GM18868 (cell line): Measurements from ENCODE around the gene IGSF22.

ENCODE experiments used
- ATAC-seq: cut with Tn5 transposase; IDR thresholded peaks from one replicate; pipeline ENCODE4 v1.9.1; 2021; ENCODE audit warnings: mild to moderate bottlenecking, moderate library complexity; ENCODE audit not compliant: unreplicated experiment

IGSF22 gene

DNA sequence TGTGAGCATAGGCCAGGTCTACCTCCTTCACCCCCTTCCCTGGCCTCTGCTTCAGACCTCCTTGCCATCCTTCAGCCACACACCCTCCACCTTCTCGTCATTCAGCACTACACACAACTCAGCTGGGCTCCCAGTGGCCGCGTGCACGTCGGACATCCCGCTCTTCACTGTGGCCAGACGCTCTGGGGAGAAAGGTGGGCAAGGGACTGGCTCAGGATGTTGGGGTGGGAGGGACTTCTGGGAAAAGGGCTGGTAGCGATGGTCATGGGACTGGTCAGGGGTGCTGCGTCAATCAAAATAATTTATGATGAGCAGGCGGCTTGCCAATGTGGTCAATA lies 11.6 kb downstream of the IGSF22 start:
- ATAC-seq: no peak

DNA sequence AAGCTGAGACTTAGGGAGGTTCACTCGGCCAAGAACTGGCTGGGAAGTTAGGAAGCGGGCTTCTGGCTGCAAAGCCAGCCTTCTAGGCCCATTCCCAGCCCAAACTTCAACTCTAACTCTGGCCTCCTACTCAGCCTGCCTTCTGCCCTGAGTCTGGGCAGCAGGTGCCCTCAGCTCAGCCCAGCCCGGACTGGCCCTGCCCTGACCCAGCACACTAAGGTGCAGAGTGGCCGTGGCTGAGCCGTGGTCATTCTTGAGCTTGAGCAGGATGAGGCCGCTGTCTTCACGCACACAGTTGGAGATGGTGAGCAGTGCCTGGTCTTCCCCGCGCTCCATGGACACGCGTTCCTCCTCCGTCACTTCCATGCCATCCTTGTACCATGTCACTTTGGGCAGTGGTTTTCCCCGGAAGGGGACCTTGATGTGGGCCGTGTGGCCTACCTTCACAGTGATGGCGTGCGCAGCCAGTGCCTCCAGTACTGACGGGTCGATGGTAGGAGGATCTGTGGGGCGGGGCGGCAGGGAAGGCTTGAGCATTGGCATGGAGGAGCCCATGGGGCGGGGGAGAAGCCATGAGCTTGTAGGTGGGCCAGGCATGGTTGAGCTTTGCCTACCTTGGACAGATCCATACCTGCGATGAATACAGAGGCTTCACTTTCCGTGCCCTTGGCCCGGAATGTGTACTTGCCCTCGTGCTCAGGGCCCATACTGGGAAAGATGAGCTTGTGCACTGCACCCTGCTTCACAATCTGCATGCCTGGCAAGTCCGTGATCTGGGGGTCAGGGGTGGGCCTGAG lies 12.1 kb downstream of the IGSF22 start:
- ATAC-seq: no peak

DNA sequence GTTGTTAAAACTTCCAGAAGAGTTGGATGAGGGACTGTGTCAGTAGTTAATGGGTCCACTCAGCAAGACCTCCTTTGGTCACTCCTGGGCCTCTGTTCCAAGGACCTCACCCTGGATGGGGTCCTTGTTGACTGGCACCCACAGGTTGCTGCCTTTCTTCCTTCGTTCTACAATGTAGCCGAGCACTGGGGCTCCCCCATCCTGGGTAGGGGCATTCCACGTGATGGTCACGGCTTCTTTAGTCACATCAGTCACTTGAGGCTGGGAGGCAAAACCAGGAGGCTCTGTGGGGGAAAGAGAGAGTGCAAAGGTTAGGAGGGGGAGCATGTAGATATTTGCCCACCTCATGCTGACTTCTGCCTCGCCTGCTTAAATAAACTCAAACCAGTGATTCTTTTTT lies 15.4 kb downstream of the IGSF22 start:
- ATAC-seq: peak; percentile 72

DNA sequence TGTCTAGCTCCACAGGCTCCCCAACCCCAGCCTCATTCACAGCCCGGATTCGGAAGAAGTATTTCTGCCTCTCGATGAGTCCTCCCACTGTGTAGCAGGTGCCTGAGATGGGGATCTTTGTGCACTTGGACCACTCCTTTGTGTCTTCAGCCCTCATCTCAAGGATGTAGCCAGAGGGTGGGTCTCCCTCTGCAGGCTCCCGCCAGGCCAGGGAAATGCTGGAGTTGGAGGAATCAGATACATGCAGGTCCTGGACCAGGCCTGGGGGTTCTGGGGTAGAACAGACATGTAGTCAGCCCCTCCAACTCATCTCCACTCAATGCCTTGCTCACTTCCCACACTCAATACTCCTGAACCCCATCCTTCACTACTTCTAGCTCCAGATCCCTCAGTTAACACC lies 16.6 kb downstream of the IGSF22 start:
- ATAC-seq: no peak

DNA sequence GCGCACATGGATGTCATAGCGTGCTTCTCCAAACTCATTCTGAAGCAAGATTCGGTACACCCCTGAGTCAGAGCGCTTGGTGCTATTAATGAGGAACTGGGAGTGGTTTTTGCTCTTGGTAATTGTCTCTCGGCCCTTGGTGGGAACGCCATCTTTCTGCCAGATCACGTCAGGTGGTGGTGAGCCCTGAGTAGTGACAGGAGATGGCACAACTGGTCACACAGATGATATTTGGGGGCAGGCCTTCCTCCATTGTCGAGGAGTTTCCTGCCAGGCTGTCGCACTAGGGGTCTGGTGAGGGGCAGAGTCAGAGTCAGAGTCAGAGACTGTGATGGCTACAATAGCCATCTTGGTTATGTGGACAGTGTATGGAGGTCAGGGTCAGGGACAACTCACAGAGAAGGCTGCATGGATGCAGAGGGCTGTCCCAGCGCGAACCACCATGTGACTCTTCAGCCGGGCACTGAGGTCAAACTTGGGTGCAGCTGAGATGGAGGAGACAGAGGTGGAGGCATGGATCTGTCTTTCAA lies 18.1 kb downstream of the IGSF22 start:
- no peak for ATAC-seq

DNA sequence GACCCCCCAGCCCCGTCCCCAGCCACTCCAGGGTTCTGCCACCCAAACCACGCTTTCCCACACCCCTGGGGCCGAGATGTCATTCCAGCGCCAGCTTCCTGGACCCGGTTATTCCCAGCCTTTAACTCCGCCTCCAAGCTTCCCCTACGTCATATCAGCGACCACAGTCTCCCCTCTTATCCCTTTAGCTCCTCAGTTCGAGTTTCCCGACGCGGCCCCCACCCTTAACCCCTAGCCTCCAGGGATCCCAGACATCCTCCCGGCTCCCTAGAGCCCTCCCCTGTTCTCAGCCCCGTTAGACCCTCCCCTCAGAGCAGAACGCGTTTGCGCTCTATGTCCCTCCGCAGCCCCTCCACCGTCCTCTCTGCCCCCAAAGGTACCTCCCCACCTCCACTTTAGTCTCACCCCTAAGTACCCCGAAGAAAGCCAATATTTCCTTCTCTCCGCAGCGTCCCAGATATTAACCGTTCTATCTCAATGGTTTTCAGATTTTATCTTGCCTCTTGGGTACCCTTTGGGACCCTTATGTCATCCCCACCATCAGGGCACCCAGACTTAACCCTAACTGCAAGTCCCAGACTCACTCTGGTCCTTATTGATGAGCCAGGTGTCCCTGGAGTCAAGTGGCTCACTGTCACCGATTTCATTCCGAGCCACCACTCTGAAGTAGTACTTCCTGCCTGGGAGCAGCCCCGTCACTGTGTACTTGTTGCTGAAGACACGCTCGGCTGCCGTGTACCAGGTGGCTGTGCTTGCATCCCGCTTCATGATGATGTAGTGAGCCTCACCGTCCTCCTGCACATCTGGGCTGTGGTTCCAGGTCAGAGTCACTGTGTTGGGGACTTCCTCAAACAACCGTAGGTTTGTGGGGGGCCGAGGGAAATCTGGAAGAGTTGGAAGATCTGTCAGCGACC lies 19.4 kb downstream of the IGSF22 start:
- ATAC-seq: peak; percentile 63

DNA sequence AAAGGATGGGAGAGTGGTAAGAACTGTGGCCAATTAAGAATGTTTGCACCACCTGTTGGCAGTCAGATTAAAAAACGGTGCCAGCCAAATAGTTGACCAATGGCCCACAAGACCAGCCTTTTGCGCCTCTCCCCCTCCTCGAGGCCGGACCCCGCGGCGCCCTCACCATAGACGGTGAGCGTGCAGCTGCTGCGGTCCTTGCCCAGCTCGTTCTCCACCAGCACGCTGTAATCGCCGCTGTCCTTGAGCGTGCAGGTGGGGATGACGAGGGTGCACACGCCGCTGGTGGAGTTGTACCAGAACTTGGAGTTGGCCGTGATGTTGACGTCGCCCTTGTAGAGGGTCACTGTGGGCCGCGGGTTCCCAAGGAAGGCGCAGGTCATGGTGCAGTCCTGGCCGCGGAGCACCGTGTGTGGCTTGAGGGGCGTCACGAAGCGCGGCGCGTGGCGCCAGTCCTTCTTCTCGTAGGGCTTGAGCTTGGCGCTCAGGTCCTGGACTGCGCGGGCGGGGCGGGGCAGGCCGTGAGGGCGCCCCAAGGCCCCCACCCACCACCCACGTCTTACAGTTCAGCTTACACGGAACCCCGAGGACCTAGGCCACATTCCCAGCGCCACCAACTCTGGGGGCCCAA lies 20.2 kb downstream of the IGSF22 start:
- ATAC-seq: no peak

DNA sequence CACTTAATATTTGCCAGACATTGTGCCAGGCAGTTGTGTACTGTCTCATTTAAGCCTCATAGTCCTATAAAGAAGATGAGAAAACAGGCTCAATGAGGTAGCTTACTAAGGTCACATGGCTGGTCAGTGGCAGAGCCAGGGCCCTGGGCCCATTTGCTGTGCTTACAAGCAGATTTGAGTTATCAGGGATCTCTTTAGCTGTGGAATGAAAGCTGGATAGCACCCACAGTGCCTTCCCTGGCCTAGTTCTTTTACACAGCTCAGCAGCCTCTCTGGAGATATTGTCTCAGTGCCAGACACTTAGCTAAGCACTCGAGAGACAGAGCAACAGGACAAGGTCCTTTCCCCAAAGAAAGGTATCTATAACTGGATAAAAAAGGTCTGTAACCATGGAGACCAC lies 21.3 kb downstream of the IGSF22 start:
- ATAC-seq: no peak

DNA sequence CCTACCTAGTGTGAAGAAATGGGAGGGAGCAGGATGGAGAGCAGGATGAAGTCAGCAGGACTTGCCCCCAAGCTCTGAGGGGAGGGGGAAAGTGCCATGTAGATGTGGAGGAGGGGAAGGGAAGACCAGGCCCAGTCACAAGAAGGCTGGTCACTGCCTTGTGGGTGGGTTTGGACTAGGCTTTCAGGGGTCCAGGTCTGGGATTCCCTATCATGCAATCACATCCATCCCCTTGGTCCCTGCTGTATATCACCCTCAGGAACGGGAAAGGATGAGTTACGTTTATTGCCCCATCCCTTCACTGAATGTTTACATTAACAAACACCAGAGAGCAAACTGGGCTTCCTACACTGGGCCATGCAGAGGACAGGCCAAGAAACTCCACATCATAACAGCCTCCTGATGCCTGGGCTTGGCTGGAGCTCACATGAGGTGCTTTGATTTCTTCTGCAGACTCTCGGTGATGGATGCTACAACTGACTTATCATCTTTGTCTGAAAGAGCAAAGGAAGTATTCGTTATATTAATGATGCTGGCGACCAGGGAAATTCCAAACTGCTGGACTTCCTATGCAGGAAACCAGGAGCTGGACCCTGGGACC lies 21.8 kb downstream of the IGSF22 start:
- ATAC-seq: no peak

DNA sequence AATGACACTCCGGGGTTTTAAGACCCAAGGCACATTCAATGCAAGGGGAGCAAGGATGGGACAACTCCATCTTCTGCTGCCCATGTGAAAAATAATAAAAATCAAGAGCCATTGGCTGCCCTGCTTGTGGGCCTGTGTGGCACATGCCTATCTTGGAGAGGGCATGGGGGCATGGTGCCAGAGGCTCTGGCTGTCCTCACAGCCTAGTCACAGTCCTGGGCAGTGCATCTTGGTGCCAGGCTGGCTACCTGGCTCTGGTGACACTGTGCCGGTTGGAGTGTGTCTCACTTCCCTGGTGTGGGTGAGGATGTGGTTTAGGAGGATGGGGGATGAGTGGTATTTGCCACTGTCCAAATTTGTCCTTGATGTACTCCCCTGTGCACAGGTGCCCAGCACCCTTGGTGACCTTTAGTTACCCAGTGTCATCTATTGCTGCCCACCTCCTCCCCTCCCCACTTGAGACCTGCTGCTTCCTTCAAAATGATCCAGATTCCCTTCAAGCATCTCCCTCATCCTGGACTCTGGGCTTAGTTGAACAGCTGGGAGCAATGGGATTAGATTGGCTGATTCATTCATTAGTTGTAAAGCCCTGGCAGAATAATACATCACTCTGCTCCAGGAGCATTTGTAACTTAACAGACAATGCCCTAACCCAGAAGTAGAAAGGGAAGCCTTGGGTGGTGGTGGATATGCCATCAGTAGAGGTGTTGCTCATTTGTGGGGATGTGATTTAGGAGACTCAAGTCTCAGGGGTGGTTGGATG lies 22.8 kb downstream of the IGSF22 start:
- no peak for ATAC-seq

DNA sequence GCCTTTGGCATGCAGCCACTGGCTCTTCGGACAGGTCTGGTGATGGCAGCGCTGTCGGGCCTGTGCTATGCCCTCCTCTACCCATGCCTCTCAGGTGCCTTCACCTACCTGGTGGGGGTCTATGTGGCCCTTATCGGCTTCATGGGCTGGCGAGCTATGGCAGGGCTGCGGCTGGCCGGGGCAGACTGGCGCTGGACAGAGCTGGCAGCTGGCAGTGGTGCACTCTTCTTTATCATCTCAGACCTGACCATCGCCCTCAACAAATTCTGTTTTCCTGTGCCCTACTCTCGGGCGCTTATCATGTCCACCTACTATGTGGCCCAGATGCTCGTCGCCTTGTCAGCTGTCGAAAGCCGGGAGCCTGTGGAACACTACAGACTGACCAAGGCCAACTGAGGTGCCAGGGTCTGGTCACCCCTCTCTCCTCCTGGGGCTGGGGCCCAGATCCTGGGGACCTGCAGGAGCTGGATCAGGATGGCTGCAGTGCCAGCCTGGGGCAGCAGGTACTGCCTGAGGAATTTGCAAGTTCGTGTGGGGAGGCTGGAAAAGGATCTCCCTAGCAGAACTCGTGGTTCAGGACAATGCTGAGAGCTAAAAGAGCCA lies 24.3 kb downstream of the IGSF22 start:
- no peak for ATAC-seq

DNA sequence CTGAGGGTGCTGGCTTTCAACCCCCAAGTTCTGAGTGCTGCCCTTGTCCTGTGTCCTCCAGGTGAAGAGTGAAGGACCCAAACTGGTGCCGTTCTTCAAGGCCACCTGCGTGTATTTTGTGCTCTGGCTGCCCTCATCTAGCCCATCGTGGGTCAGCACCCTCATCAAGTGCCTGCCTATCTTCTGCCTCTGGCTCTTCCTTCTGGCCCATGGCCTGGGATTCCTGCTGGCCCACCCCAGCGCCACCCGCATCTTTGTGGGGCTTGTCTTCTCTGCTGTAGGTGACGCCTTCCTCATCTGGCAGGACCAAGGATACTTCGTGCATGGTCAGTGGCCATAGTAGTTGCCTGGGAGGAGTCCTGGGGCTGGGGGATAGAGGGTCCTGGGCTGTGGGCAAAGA lies 25.1 kb downstream of the IGSF22 start:
- no peak for ATAC-seq

DNA sequence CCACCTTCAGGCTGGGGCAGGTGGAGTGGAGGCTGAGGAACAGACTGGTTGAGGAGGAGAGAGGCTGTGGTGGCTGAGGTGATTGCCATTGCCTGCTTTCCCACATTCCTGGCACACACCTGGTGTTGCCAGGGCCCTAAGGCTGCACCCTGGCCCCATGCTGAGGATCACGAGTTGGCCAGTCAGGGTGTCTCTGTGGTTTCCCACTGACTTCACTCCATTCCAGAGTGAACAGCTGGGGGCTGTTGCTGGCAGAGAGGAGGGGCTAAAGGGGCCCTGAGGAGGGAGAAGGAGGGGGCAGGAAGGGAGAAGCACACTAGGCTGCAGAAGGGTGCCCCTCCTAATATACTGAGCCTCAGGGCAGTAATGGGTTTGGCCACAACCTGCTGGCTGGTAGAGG lies 25.6 kb downstream of the IGSF22 start:
- no peak for ATAC-seq

DNA sequence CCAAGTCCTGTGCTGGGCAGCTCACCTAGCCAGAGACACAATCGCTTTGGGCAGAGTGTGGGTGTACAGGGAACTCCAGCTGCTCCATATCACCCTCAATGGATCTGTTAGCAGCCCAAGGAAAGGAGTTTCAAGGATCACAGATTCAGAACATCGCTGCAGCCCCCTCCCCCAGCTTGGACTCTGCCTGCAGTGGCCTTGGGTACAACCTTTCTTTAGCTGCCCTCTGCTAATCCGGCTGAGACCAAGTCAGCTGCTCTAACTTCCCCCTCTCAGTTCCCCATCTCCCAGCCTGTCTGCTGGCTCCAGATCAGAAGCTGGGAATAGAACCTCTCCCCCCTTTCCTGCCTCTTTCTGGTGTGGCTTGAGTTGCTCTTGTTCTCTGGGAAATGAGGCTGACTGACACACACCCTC lies 26.1 kb downstream of the IGSF22 start:
- ATAC-seq: no peak

DNA sequence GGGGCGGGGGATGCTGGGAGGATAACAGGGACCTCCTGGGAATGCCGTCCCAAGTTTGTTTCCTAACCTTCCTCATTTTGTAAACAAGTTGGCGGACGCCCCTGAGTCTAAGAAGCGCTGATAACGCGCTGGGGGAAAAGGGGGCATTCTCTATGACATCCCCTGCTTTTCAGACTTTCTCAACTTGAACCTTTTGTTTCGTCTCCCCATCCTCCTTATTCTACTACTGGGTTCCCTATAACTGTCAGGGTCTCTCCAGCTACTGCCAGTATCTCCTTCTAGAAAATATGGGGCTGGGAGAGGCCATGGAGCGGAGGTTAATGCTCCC lies 26.8 kb downstream of the IGSF22 start:
- ATAC-seq: no peak

DNA sequence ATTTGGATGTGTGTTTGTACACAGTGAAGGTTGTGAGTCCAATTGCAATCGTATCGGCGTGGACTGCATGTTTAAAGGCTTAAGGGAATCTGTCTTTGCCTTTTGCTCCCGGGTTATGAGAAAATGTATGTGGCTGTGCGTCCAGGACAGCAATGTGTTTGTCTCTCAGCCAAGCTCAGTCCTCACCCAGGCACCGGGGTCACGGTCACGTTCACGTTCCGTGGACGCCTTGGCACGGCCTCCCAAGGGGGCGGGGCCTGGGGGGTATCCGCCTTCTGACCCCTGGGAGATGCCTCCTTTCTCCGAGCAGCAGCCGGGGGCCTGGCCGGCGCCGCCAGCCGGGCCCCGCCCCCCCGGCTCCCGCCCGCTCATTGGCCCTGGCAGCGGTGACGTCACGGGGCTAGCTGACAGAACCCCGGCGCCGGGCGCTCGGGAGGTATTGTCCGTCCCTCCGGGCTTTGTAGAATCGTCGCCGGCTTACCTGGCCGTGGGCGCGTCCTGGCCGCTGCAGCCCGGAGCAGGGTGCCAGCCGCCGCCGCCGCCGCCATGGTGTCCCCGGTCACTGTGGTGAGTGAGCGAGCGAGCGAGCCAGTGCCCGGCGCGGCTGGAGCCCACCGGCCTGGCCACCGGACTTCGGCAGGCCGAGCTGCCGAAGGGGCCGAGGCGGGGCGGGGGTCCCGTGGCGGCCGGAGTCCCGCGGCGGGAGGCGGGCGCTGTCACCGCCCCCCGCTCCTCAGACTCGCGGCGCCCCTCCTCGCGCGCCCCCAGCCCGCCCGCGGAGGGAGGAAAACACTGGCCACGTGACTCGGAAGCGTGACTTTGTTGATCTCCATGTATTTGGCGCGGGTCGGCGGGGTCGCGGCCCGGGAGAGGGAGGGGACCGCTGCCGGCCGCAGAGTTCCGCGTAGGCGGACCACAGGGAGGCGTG lies 27.4 kb downstream of the IGSF22 start, which contains the start of gene TMEM86A:
TSS of gene TMEM86A (plus strand) at position 439 of the 928 bp plus-strand sequence. CDS start at position 547, 108 bp downstream.
- peak; percentile 96 for ATAC-seq

DNA sequence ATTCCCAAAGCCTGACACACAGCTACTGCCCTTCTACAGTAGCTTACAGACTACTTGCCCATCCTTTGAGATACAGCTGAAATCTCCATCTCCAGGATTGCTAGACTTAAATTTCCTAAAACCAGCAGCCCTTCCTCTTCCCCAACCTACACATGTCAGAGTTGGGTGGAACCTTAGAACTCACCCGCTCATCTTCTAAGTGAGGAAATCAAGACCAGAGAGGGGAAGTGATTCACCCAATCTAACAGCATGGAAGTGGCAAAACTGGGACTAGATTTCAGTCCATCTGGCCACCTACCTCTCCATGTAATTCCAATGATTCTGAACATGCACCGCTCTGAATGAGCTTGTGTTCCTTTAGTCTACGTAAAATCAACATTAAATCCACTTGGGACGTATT lies 28.4 kb downstream of the IGSF22 start:
- ATAC-seq: no peak

DNA sequence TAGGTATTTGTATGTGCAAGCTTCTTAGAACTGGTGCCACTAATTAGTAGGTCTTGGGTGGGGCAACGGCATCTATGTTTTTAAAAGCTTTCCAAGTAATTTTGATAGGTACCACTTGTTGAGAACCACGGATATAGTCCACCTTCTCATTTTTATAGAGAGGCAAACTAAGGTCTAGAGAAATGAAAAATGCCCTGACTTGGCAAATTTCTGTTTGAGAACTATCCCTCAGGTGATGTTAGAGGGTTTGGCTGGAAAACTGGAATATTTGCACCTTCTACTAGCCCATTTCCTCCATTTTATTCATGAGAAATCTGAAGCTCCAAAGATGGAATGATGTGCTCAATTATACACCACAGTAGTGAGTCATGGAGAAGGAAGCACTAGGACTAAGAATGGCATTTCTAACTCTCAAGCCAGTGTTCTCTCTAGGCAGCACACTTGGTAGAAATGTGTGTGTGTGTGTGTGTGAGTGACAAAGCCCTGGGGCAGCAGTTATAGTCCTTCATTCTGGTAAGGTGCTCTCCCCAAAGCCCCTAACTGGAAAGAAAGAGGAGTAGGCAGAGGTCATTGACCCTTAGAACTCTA lies 29.3 kb downstream of the IGSF22 start:
- no peak for ATAC-seq
